ENCODE results near the gene PIGA. TPM values are rescaled to one million over a fixed set of nuclear protein-coding genes. Genes with fewer than 3 reads are reported as not detected.

Gene PIGA
- total RNA-seq, 1 donor from 2014 or later, result 17.2 TPM

Other genes with a start within 250 kb of the PIGA start
- gene ASB9, start 65.4 kb downstream of the PIGA start, total RNA-seq (ENCODE audit: low replicate concordance), result 1.4 and 2.0 TPM in 2 replicates
- gene ASB11, start 19.9 kb downstream of the PIGA start, total RNA-seq (ENCODE audit: low replicate concordance), result 0.14 TPM in 1 of 2 replicates, not detected in the other
- gene VEGFD, start 48.9 kb upstream of the PIGA start, total RNA-seq (ENCODE audit: low replicate concordance), result 0.83 and 20.5 TPM in 2 replicates
- gene PIR, start 157.8 kb upstream of the PIGA start, total RNA-seq (ENCODE audit: low replicate concordance), result 23.6 and 36.2 TPM in 2 replicates
- 0.24 TPM in 1 of 2 replicates, not detected in the other for gene BMX, start 165.3 kb upstream of the PIGA start, total RNA-seq (ENCODE audit: low replicate concordance)

Measured in type B pancreatic cell (in vitro differentiated cells).